ENCODE data around the gene CAMTA1. TPM values are rescaled to one million over a fixed set of nuclear protein-coding genes. Genes with fewer than 3 reads are reported as not detected.

Gene CAMTA1
- total RNA-seq, 1 experiment from 2014 or later, result 69.0 TPM

GRCh38 chr1:7485826-7486225 is 700.6 kb downstream of the CAMTA1 start:
- DNase-seq (ENCODE audit: low read depth), result no peak

GRCh38 chr1:7487766-7488474 is 702.7 kb downstream of the CAMTA1 start:
- no peak for DNase-seq (ENCODE audit: low read depth)

- DNase-seq (ENCODE audit: low read depth), result no peak
Observed at GRCh38 chr1:7488475-7488842, 703.2 kb downstream of the CAMTA1 start.

GRCh38 chr1:7489586-7489985 is 704.3 kb downstream of the CAMTA1 start:
- DNase-seq (ENCODE audit: low read depth), result no peak

GRCh38 chr1:7490576-7490975 is 705.3 kb downstream of the CAMTA1 start:
- DNase-seq (ENCODE audit: low read depth), result no peak

- no peak for DNase-seq (ENCODE audit: low read depth)
Observed at GRCh38 chr1:7491109-7491817, 706.0 kb downstream of the CAMTA1 start.

- no peak for DNase-seq (ENCODE audit: low read depth)
Observed at GRCh38 chr1:7491818-7492173, 706.5 kb downstream of the CAMTA1 start.

GRCh38 chr1:7493711-7494454 is 708.6 kb downstream of the CAMTA1 start:
- no peak for DNase-seq (ENCODE audit: low read depth)

GRCh38 chr1:7495962-7496361 is 710.7 kb downstream of the CAMTA1 start:
- DNase-seq (ENCODE audit: low read depth), result no peak

GRCh38 chr1:7497107-7497637 is 711.9 kb downstream of the CAMTA1 start:
- no peak for DNase-seq (ENCODE audit: low read depth)

GRCh38 chr1:7500381-7501083 is 715.3 kb downstream of the CAMTA1 start:
- no peak for DNase-seq (ENCODE audit: low read depth)

GRCh38 chr1:7501084-7501491 is 715.8 kb downstream of the CAMTA1 start:
- no peak for DNase-seq (ENCODE audit: low read depth)

- no peak for DNase-seq (ENCODE audit: low read depth)
Observed at GRCh38 chr1:7501723-7502603, 716.7 kb downstream of the CAMTA1 start.

- no peak for DNase-seq (ENCODE audit: low read depth)
Observed at GRCh38 chr1:7503691-7504437, 718.6 kb downstream of the CAMTA1 start.

- DNase-seq (ENCODE audit: low read depth), result no peak
Observed at GRCh38 chr1:7504438-7504720, 719.1 kb downstream of the CAMTA1 start.

- no peak for DNase-seq (ENCODE audit: low read depth)
Observed at GRCh38 chr1:7505094-7505770, 720.0 kb downstream of the CAMTA1 start.

- no peak for DNase-seq (ENCODE audit: low read depth)
Observed at GRCh38 chr1:7505771-7506453, 720.7 kb downstream of the CAMTA1 start.

GRCh38 chr1:7506454-7507284 is 721.4 kb downstream of the CAMTA1 start:
- DNase-seq (ENCODE audit: low read depth), result no peak

Data from LHCN-M2 (cell line).